ENCODE measurements around the gene CNTN4.

DNA sequence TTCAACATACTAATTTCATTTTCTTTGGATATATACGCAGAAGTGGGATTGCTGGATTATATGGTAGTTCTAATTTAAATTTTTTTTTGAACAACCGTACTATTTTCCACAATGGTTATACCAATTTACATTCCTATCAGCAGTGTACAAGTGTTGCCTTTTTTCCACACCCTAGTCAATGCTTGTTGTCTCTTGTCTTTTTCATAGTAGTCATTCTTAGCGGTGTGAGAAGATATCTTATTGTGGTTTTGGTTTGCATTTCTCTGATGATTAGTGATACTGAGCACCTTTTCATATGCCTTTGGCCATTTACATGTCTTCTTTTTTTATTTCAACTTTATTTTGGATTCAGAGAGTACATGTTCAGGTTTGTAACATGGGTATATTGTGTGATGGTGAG, 858.4 kb downstream of the CNTN4 start:
- TF ChIP-seq, protein P1, sequence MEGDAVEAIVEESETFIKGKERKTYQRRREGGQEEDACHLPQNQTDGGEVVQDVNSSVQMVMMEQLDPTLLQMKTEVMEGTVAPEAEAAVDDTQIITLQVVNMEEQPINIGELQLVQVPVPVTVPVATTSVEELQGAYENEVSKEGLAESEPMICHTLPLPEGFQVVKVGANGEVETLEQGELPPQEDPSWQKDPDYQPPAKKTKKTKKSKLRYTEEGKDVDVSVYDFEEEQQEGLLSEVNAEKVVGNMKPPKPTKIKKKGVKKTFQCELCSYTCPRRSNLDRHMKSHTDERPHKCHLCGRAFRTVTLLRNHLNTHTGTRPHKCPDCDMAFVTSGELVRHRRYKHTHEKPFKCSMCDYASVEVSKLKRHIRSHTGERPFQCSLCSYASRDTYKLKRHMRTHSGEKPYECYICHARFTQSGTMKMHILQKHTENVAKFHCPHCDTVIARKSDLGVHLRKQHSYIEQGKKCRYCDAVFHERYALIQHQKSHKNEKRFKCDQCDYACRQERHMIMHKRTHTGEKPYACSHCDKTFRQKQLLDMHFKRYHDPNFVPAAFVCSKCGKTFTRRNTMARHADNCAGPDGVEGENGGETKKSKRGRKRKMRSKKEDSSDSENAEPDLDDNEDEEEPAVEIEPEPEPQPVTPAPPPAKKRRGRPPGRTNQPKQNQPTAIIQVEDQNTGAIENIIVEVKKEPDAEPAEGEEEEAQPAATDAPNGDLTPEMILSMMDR (IDR thresholded peaks at IDR 0.05), result no peak
- no peak for TF ChIP-seq POLR2A (IDR thresholded peaks at IDR 0.05)

Data from vagina (tissue), 2 donors.